Activated CD8-positive, alpha-beta memory T cell treated with anti-CD3 and anti-CD28 coated beads, Interleukin-2, amount 10 ng/mL, durations not matched to agents 7 days and 5 days (primary cell): Measurements from ENCODE around the gene CXCL17. TPM values are rescaled to one million over a fixed set of nuclear protein-coding genes. Genes with fewer than 3 reads are reported as not detected.

Experiments used
- ATAC-seq: fragments of 150-1000 bp; cut with Tn5 transposase; one replicate; pipeline ENCODE4 v1.10.0; 2021; ENCODE audit warnings: moderate library complexity
- CTCF ChIA-PET: fragments of 350-600 bp; sonication (Branson Sonifier 250); formaldehyde crosslinking; loops from one replicate; lab custom pipeline; 2021; ENCODE audit warnings: antibody characterized with exemption; lab: Charles Lee
- DNase-seq: peaks from one replicate; pipeline ENCODE4 v3.0.0-alpha.2; 2020
- H3K27ac Mint-ChIP-seq: one replicate; pipeline ENCODE4 v1.8.0; 2021; ENCODE audit warnings: mild to moderate bottlenecking, mixed read lengths
- H3K27me3 Mint-ChIP-seq: one replicate; pipeline ENCODE4 v1.8.0; 2021; ENCODE audit warnings: mixed read lengths
- H3K36me3 Mint-ChIP-seq: one replicate; pipeline ENCODE4 v1.8.0; 2021; ENCODE audit warnings: mild to moderate bottlenecking, mixed read lengths
- H3K4me1 Mint-ChIP-seq: one replicate; pipeline ENCODE4 v1.8.0; 2021; ENCODE audit warnings: mixed read lengths
- H3K4me3 Mint-ChIP-seq: one replicate; pipeline ENCODE4 v1.8.0; 2021; ENCODE audit warnings: mild to moderate bottlenecking, moderate library complexity, mixed read lengths
- H3K9me3 Mint-ChIP-seq: one replicate; pipeline ENCODE4 v1.8.0; 2022; ENCODE audit warnings: low read depth, mixed read lengths
- total RNA-seq, 2 experiments: library from RNA; stranded (reverse); gene quantifications; one replicate each; pipeline ENCODE4 v1.2.3, GENCODE V29; 2021

The CXCL17 gene
- total RNA-seq, 2 experiments from 2014 or later = not detected

GRCh38 chr19:42431486-42431885 lies 11.3 kb downstream of the CXCL17 start:
- ATAC-seq = no peak
- Mint-ChIP-seq H3K27ac (no peak overlapping the region), H3K4me1 (peaks cover 6% of the 10 kb centered on the region), H3K4me3 (no peak overlapping the region), H3K9me3 (no peaks in the 10 kb centered on the region), H3K27me3 (peaks cover 5% of the 10 kb centered on the region), H3K36me3 (no peaks in the 10 kb centered on the region)
- CTCF ChIA-PET = interaction anchor here (0.8 to 3.6 kb wide), 3 partner anchors 9 to 19 kb away, joined by 3 to 14 read pairs (median 10); no protein-coding TSS in a partner anchor
- no peak for DNase-seq

- Mint-ChIP-seq H3K27ac (no peak overlapping the region), H3K27me3 (peaks cover 7% of the 10 kb centered on the region), H3K9me3 (no peaks in the 10 kb centered on the region), H3K36me3 (no peaks in the 10 kb centered on the region), H3K4me1 (peaks cover 9% of the 10 kb centered on the region), H3K4me3 (no peak overlapping the region)
- CTCF ChIA-PET = interaction anchor here (1.1 to 1.8 kb wide), 3 partner anchors 10 to 14 kb away, joined by 3 to 5 read pairs (median 4); partner anchors contain the start of gene CXCL17
- DNase-seq = no peak
- no peak for ATAC-seq
These were observed 14.1 kb downstream of the CXCL17 start for GRCh38 chr19:42428676-42429075.

- no peaks in the 10 kb centered on the region for H3K36me3 Mint-ChIP-seq
- H3K27me3 Mint-ChIP-seq = peaks cover 4% of the 10 kb centered on the region
- no peak for DNase-seq
- CTCF ChIA-PET = interaction anchor here (1.8 to 1.9 kb wide), 2 partner anchors 11 to 14 kb away, joined by 5 to 9 read pairs; no protein-coding TSS in a partner anchor
- ATAC-seq = no peak
- H3K4me3 Mint-ChIP-seq = no peak within 1 kb of the TSS
- no peak within 1 kb of the TSS for H3K27ac Mint-ChIP-seq
- peaks cover 10% of the 10 kb centered on the region for H3K4me1 Mint-ChIP-seq
- H3K9me3 Mint-ChIP-seq = no peaks in the 10 kb centered on the region
These were observed 15.4 kb downstream of the CXCL17 start, which contains the start of gene LIPE for GRCh38 chr19:42427313-42427712. LIPE (minus strand) TSS chr19:42427388; CDS start chr19:42427149, 239 bp downstream.

- no peak overlapping the region for H3K4me3 Mint-ChIP-seq
- no peak for ATAC-seq
- H3K9me3 Mint-ChIP-seq = no peaks in the 10 kb centered on the region
- peaks cover 17% of the 10 kb centered on the region for H3K4me1 Mint-ChIP-seq
- DNase-seq = no peak
- CTCF ChIA-PET = interaction anchor here (0.7 to 3.5 kb wide), 5 partner anchors 8 to 24 kb away, joined by 3 to 28 read pairs (median 5); no protein-coding TSS in a partner anchor
- H3K36me3 Mint-ChIP-seq = no peaks in the 10 kb centered on the region
- H3K27ac Mint-ChIP-seq = no peak overlapping the region
- H3K27me3 Mint-ChIP-seq = peaks cover 4% of the 10 kb centered on the region
These were observed 16.1 kb downstream of the CXCL17 start for GRCh38 chr19:42426643-42427042.

- Mint-ChIP-seq H3K36me3 (no peaks in the 10 kb centered on the region), H3K4me3 (peak overlapping the region; percentile 94), H3K4me1 (peaks cover 35% of the 10 kb centered on the region), H3K27me3 (peaks cover 3% of the 10 kb centered on the region), H3K9me3 (no peaks in the 10 kb centered on the region), H3K27ac (no peak overlapping the region)
- CTCF ChIA-PET = interaction anchor here (1.0 to 6.3 kb wide), 9 partner anchors 10 to 108 kb away, joined by 3 to 67 read pairs (median 7); partner anchors contain the start of genes CEACAM1 and CXCL17
- ATAC-seq (no peak), DNase-seq (no peak)
These were observed 18.0 kb downstream of the CXCL17 start for GRCh38 chr19:42424712-42425131.

- H3K36me3 Mint-ChIP-seq = no peaks in the 10 kb centered on the region
- H3K27me3 Mint-ChIP-seq = peaks cover 3% of the 10 kb centered on the region
- CTCF ChIA-PET = interaction anchor here (1.0 to 6.3 kb wide), 11 partner anchors 10 to 126 kb away, joined by 3 to 67 read pairs (median 7); partner anchors contain the start of genes CEACAM1 and CXCL17
- H3K4me3 Mint-ChIP-seq = peak overlapping the region; percentile 94
- H3K4me1 Mint-ChIP-seq = peaks cover 36% of the 10 kb centered on the region
- no peak overlapping the region for H3K27ac Mint-ChIP-seq
- H3K9me3 Mint-ChIP-seq = no peaks in the 10 kb centered on the region
- DNase-seq (no peak), ATAC-seq (no peak)
These were observed 18.4 kb downstream of the CXCL17 start for GRCh38 chr19:42424345-42424707.

GRCh38 chr19:42423462-42424344 lies 19.0 kb downstream of the CXCL17 start:
- Mint-ChIP-seq H3K4me3 (peak overlapping the region; percentile 94), H3K36me3 (peaks cover under 1% of the 10 kb centered on the region), H3K4me1 (peaks cover 37% of the 10 kb centered on the region), H3K27ac (peak overlapping the region; percentile 90), H3K9me3 (no peaks in the 10 kb centered on the region), H3K27me3 (peaks cover 3% of the 10 kb centered on the region)
- DNase-seq = peak; percentile 97
- CTCF ChIA-PET = interaction anchor here (0.5 to 6.3 kb wide), 19 partner anchors 8 to 389 kb away, joined by 3 to 67 read pairs (median 5); partner anchors contain the start of genes CEACAM1 and CXCL17
- peak; percentile 98 for ATAC-seq

GRCh38 chr19:42422901-42423461 lies 19.8 kb downstream of the CXCL17 start:
- Mint-ChIP-seq H3K4me1 (peaks cover 38% of the 10 kb centered on the region), H3K36me3 (peaks cover 5% of the 10 kb centered on the region), H3K27me3 (peaks cover 3% of the 10 kb centered on the region), H3K4me3 (peak overlapping the region; percentile 94), H3K27ac (peak overlapping the region; percentile 90), H3K9me3 (no peaks in the 10 kb centered on the region)
- ATAC-seq (peak; percentile 46), DNase-seq (peak; percentile 70)
- CTCF ChIA-PET = interaction anchor here (1.0 to 6.3 kb wide), 15 partner anchors 8 to 388 kb away, joined by 3 to 67 read pairs (median 6); partner anchors contain the start of genes CEACAM1 and CXCL17

GRCh38 chr19:42422092-42422900 lies 20.4 kb downstream of the CXCL17 start:
- CTCF ChIA-PET = interaction anchor here (1.3 to 6.3 kb wide), 9 partner anchors 16 to 314 kb away, joined by 3 to 67 read pairs (median 6); partner anchors contain the start of genes CEACAM1 and CXCL17
- peaks cover 5% of the 10 kb centered on the region for H3K36me3 Mint-ChIP-seq
- no peak for ATAC-seq
- H3K4me3 Mint-ChIP-seq = peak overlapping the region; percentile 94
- peaks cover 38% of the 10 kb centered on the region for H3K4me1 Mint-ChIP-seq
- H3K27ac Mint-ChIP-seq = peak overlapping the region; percentile 90
- DNase-seq = no peak
- H3K27me3 Mint-ChIP-seq = peaks cover 3% of the 10 kb centered on the region
- no peaks in the 10 kb centered on the region for H3K9me3 Mint-ChIP-seq

GRCh38 chr19:42421591-42422031 lies 21.1 kb downstream of the CXCL17 start:
- Mint-ChIP-seq H3K27ac (no peak overlapping the region), H3K4me1 (peaks cover 38% of the 10 kb centered on the region), H3K9me3 (no peaks in the 10 kb centered on the region), H3K36me3 (peaks cover 5% of the 10 kb centered on the region), H3K4me3 (peak overlapping the region; percentile 94), H3K27me3 (peaks cover 3% of the 10 kb centered on the region)
- CTCF ChIA-PET = interaction anchor here (0.7 to 6.3 kb wide), 7 partner anchors 9 to 310 kb away, joined by 3 to 67 read pairs (median 10); partner anchors contain the start of gene CXCL17
- ATAC-seq (no peak), DNase-seq (no peak)

GRCh38 chr19:42421101-42421500 lies 21.6 kb downstream of the CXCL17 start:
- Mint-ChIP-seq H3K9me3 (no peaks in the 10 kb centered on the region), H3K36me3 (peaks cover 5% of the 10 kb centered on the region), H3K27me3 (peaks cover 3% of the 10 kb centered on the region), H3K27ac (peak overlapping the region; percentile 3), H3K4me1 (peaks cover 38% of the 10 kb centered on the region), H3K4me3 (peak overlapping the region; percentile 17)
- DNase-seq = no peak
- CTCF ChIA-PET = interaction anchor here (0.7 to 6.3 kb wide), 9 partner anchors 10 to 310 kb away, joined by 3 to 67 read pairs (median 10); partner anchors contain the start of gene CXCL17
- ATAC-seq = no peak

- peaks cover 5% of the 10 kb centered on the region for H3K36me3 Mint-ChIP-seq
- no peak overlapping the region for H3K4me3 Mint-ChIP-seq
- peak overlapping the region; percentile 52 for H3K27ac Mint-ChIP-seq
- H3K4me1 Mint-ChIP-seq = peaks cover 38% of the 10 kb centered on the region
- H3K27me3 Mint-ChIP-seq = peaks cover 3% of the 10 kb centered on the region
- DNase-seq = peak; percentile 88
- CTCF ChIA-PET = interaction anchor here (0.6 to 6.3 kb wide), 25 partner anchors 9 to 1757 kb away, joined by 3 to 67 read pairs (median 4); partner anchors contain the start of genes CEACAM1, CXCL17, PAFAH1B3 and PRR19
- peak; percentile 37 for ATAC-seq
- H3K9me3 Mint-ChIP-seq = no peaks in the 10 kb centered on the region
These were observed 22.6 kb downstream of the CXCL17 start for GRCh38 chr19:42420055-42420544.
